ENCODE data around the gene NPAS2. TPM values are rescaled to one million over a fixed set of nuclear protein-coding genes. Genes with fewer than 3 reads are reported as not detected.

The NPAS2 gene
- total RNA-seq, 1 donor from 2014 or later: 11.4 TPM

DNA sequence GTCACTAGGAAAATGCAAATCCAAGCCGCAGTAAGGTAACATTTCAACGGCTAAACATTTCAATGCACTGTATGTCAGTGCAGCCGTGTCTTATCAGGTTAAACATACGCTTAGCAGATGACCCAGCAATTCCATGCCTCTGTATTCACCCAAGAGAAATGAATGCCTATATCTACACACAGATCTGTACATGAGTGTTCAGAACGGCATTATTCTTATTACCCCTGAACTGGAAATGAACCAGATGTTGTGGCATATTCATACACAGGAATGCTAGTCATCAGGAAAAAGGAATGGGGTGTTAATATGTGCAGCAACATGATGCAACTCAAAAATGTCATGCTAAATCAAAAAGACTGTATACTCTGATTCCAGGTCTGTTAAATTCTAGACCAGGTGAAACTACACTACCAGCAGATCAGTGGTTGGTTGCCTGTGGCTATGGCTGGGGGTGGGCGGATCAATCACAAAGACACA lies 101.8 kb downstream of the NPAS2 start:
- DNase-seq (no peak), ATAC-seq (no peak)
- no peaks in the 10 kb centered on the region for H3K27me3 ChIP-seq
- H3K27ac ChIP-seq: no peak overlapping the region
- no peaks in the 10 kb centered on the region for H3K9me3 ChIP-seq
- TF ChIP-seq CTCF (IDR thresholded peaks at IDR 0.05): no peak
- no peaks in the 10 kb centered on the region for H3K4me1 ChIP-seq
- H3K36me3 ChIP-seq: no peaks in the 10 kb centered on the region
- no peak overlapping the region for H3K4me3 ChIP-seq
- intact Hi-C loops (cut with DNase I): no loop called here

DNA sequence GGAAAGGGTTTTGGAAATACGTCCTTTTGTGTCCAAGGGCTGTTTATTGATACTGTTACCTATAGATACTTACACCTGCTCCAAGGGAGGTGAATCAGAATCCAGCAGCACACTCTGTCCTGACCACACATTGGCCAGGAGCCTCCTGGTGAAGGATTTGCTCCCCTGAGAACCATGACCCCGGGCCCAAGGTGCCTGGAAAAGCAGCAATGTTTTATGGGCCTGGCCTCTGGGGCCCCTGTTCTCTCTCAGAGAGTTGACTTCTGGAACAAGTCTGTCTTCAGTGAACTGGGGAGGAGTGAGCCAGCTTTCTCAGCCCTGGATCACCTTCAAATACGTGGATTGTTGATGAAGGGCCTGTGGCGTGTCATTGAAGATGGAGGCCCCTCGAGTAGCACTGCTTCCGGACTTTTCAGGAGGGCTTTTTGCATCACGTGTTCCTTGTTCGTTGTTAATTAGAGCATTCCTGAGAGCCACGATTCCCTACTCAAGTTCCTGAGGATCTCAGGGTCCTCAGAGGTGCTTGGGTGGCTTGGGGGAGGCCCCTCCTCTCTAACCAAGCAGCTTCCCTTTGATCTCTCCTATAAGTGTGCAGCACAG lies 103.6 kb downstream of the NPAS2 start:
- no peak for TF ChIP-seq CTCF (IDR thresholded peaks at IDR 0.05)
- DNase-seq (no peak), ATAC-seq (peak; percentile 8)
- intact Hi-C loops (cut with DNase I): no loop called here
- H3K27me3 ChIP-seq: no peaks in the 10 kb centered on the region
- H3K36me3 ChIP-seq: no peaks in the 10 kb centered on the region
- H3K9me3 ChIP-seq: no peaks in the 10 kb centered on the region
- no peaks in the 10 kb centered on the region for H3K4me1 ChIP-seq
- H3K27ac ChIP-seq: no peak overlapping the region
- no peak overlapping the region for H3K4me3 ChIP-seq

- Histone ChIP-seq H3K27me3 (no peaks in the 10 kb centered on the region), H3K36me3 (no peaks in the 10 kb centered on the region), H3K27ac (peak overlapping the region; percentile 74), H3K9me3 (no peaks in the 10 kb centered on the region), H3K4me1 (no peaks in the 10 kb centered on the region), H3K4me3 (peak overlapping the region; percentile 28)
- DNase-seq: no peak
- TF ChIP-seq CTCF (IDR thresholded peaks at IDR 0.05): no peak
- ATAC-seq: no peak
- intact Hi-C loops (cut with DNase I): no loop called here
Observed at GRCh38 chr2:100924122-100924519, 104.2 kb downstream of the NPAS2 start.

DNA sequence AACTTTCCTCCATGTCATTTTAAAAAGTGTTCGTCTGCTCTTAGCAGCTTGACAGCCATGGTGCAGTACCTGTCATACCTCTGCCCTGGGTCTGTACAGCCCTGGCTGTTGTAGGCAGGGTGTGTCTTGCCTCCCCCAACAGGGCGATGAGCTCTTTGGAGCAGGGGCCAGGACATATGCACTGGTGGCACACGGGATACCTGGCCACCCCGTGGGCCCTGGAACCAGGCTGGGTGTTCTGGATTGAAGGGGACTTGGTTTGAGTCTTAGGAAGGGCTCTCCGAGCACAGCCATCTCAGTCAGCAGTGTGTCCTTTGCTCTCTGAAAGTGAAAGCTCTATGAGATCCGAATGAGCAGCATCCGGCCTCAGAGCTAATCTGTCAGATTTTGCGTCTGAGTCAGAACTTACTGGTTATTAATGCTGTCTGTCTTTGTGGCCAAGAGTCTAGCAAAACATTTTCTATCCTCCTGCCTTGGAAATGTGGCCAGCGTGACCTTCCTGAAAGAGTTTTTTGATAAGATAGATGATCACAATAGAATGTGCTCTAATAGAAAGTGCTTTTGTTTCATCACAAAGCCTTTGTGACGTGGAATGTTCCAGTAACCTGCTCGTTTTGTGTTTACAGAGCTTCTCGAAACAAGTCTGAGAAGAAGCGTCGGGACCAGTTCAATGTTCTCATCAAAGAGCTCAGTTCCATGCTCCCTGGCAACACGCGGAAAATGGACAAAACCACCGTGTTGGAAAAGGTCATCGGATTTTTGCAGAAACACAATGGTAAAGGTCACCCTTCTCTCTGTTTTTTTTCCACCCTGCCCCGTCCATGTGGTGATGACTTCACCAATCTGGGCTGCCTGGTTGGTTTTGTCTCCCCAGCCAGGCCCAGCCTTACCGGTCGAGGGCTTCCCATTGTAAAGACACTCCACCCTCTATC lies 104.8 kb downstream of the NPAS2 start:
- no peaks in the 10 kb centered on the region for H3K4me1 ChIP-seq
- H3K36me3 ChIP-seq: no peaks in the 10 kb centered on the region
- peak overlapping the region; percentile 28 for H3K4me3 ChIP-seq
- ATAC-seq (peak; percentile 39), DNase-seq (no peak)
- H3K27me3 ChIP-seq: no peaks in the 10 kb centered on the region
- peak overlapping the region; percentile 74 for H3K27ac ChIP-seq
- no peak for TF ChIP-seq CTCF (IDR thresholded peaks at IDR 0.05)
- intact Hi-C loops (cut with DNase I): no loop called here
- no peaks in the 10 kb centered on the region for H3K9me3 ChIP-seq

GRCh38 chr2:100928235-100928634 lies 108.3 kb downstream of the NPAS2 start:
- Histone ChIP-seq H3K36me3 (no peaks in the 10 kb centered on the region), H3K4me3 (no peak overlapping the region), H3K9me3 (no peaks in the 10 kb centered on the region), H3K27me3 (no peaks in the 10 kb centered on the region), H3K27ac (no peak overlapping the region), H3K4me1 (no peaks in the 10 kb centered on the region)
- intact Hi-C loops (cut with DNase I): no loop called here
- no peak for DNase-seq
- no peak for TF ChIP-seq CTCF (IDR thresholded peaks at IDR 0.05)
- ATAC-seq: no peak

Data from upper lobe of right lung (tissue), 1 donor.